HepG2 (cell line): ENCODE data around the gene PIGZ. TPM values are rescaled to one million over a fixed set of nuclear protein-coding genes. Genes with fewer than 3 reads are reported as not detected.

Experiments
- AKAP8 ChIP-seq: sonication (generic); formaldehyde crosslinking; IDR thresholded peaks from 2 replicates; pipeline ENCODE4 v1.5.1; 2020; ENCODE audit warnings: mild to moderate bottlenecking, missing genetic modification reagents
- ATF6 ChIP-seq: sonication (generic); formaldehyde crosslinking; conservative IDR thresholded peaks from 2 replicates; pipeline ENCODE4 v1.4.0; 2020; ENCODE audit warnings: missing genetic modification reagents
- BCL3 ChIP-seq: sonication (generic); formaldehyde crosslinking; IDR thresholded peaks from 2 replicates; pipeline ENCODE4 v1.5.1; 2020; ENCODE audit warnings: mild to moderate bottlenecking, missing genetic modification reagents, moderate library complexity
- BORCS8-MEF2B ChIP-seq: sonication (generic); formaldehyde crosslinking; IDR thresholded peaks from 2 replicates; pipeline ENCODE4 v1.8.0; 2022; ENCODE audit warnings: mild to moderate bottlenecking, missing genetic modification reagents
- ESRRA ChIP-seq: sonication (generic); formaldehyde crosslinking; IDR thresholded peaks from 2 replicates; pipeline ENCODE4 v1.5.1; 2020; ENCODE audit warnings: mild to moderate bottlenecking, low read depth, missing genetic modification reagents
- FOXK1 ChIP-seq: sonication (generic); formaldehyde crosslinking; IDR thresholded peaks from 2 replicates; pipeline ENCODE4 v1.4.0; 2020; ENCODE audit warnings: low read depth, missing genetic modification reagents, borderline replicate concordance
- HCFC1 ChIP-seq: fragments of 150-350 bp; IDR thresholded peaks from 2 replicates; pipeline ENCODE4 v1.6.1; 2014; ENCODE audit warnings: low read depth, low read length
- KDM4B ChIP-seq: sonication (generic); formaldehyde crosslinking; IDR thresholded peaks from 2 replicates; pipeline ENCODE4 v1.4.0; 2020; ENCODE audit warnings: missing genetic modification reagents
- MXD4 ChIP-seq: IDR thresholded peaks from 2 replicates; pipeline ENCODE4 v1.6.1; 2016; ENCODE audit warnings: mild to moderate bottlenecking, missing biosample characterization, missing genetic modification reagents
- NCOA5 ChIP-seq: sonication (generic); formaldehyde crosslinking; IDR thresholded peaks from 2 replicates; pipeline ENCODE4 v1.4.0; 2020; ENCODE audit warnings: missing genetic modification reagents
- NFKB2 ChIP-seq: sonication (generic); formaldehyde crosslinking; IDR thresholded peaks from 2 replicates; pipeline ENCODE4 v1.4.0; 2020; ENCODE audit warnings: missing genetic modification reagents, borderline replicate concordance
- NPAS2 ChIP-seq: sonication (generic); formaldehyde crosslinking; IDR thresholded peaks from 2 replicates; pipeline ENCODE4 v1.8.0; 2022; ENCODE audit warnings: mild to moderate bottlenecking, missing genetic modification reagents, borderline replicate concordance
- RFX3 ChIP-seq: IDR thresholded peaks from 2 replicates; pipeline ENCODE4 v1.6.1; 2016; ENCODE audit warnings: missing biosample characterization, missing genetic modification reagents
- RXRB ChIP-seq: IDR thresholded peaks from 2 replicates; pipeline ENCODE4 v1.6.1; 2016; ENCODE audit warnings: borderline replicate concordance, missing genetic modification reagents, missing compliant biosample characterization
- SAP130 ChIP-seq: IDR thresholded peaks from 2 replicates; pipeline ENCODE4 v1.6.1; 2016; ENCODE audit warnings: low read depth
- SSRP1 ChIP-seq: IDR thresholded peaks from 2 replicates; pipeline ENCODE4 v1.6.1; 2016; ENCODE audit warnings: control low read depth
- TCF12 ChIP-seq, 2 experiments: fragments of 450-650 bp in 1 of 2; sonication (generic) in 1 of 2; formaldehyde crosslinking in 1 of 2; IDR thresholded peaks; 2 replicates each; pipeline versions ENCODE4 v1.6.1 to v1.8.0; 2017 to 2022; ENCODE audit warnings: antibody characterized with exemption in 1 of 2, mild to moderate bottlenecking in 1 of 2, missing genetic modification reagents in 1 of 2, moderate library complexity in 1 of 2
- YEATS4 ChIP-seq: sonication (generic); formaldehyde crosslinking; IDR thresholded peaks from 2 replicates; pipeline ENCODE4 v1.4.0; 2020; ENCODE audit warnings: missing genetic modification reagents, borderline replicate concordance
- ZNF274 ChIP-seq: sonication (generic); formaldehyde crosslinking; IDR thresholded peaks from 2 replicates; pipeline ENCODE4 v1.5.1; 2020; ENCODE audit warnings: mild to moderate bottlenecking, missing genetic modification reagents
- ZNF468 ChIP-seq: sonication (generic); formaldehyde crosslinking; IDR thresholded peaks from 2 replicates; pipeline ENCODE4 v1.8.0; 2022; ENCODE audit warnings: mild to moderate bottlenecking, moderate library complexity, missing genetic modification reagents
- ZNF549 ChIP-seq: sonication (generic); formaldehyde crosslinking; IDR thresholded peaks from 2 replicates; pipeline ENCODE4 v1.5.0; 2020; ENCODE audit warnings: missing genetic modification reagents
- ZNF841 ChIP-seq: sonication (generic); formaldehyde crosslinking; IDR thresholded peaks from 2 replicates; pipeline ENCODE4 v1.8.1; 2023; ENCODE audit warnings: missing genetic modification reagents, borderline replicate concordance
- polyA plus RNA-seq, 8 experiments: library from polyadenylated mRNA; depleted of rRNA in 3 of 8; stranded (reverse) in 7 of 8; unstranded in 1 of 8; fragments of >200 nt; fragmentation: Illumina TruSeq in 4 of 8; extraction: Trizol in 4 of 8; gene quantifications; 2 replicates each; pipeline versions ENCODE4 v1.2.1 to v1.2.3, GENCODE V29; 2011 to 2016; ENCODE audit warnings: low read depth in 4 of 8, missing spikeins in 1 of 8, mixed read lengths in 1 of 8; ENCODE audit not compliant: insufficient read depth in 1 of 8
- total RNA-seq, 5 experiments: library from RNA; depleted of rRNA; stranded (reverse); fragments of >200 nt; fragmentation: Illumina TruSeq; extraction: Trizol; gene quantifications; 2 replicates each; pipeline ENCODE4 v1.2.3, GENCODE V29; 2016; ENCODE audit warnings: low read depth in 1 of 5
- TF ChIP-seq, protein P1 (sequence below): sonication (generic); formaldehyde crosslinking; IDR thresholded peaks from 2 replicates; pipeline ENCODE4 v1.4.0; 2020; ENCODE audit warnings: mild to moderate bottlenecking, missing genetic modification reagents
- TF ChIP-seq, protein P2 (sequence below): sonication (generic); formaldehyde crosslinking; IDR thresholded peaks from 2 replicates; pipeline ENCODE4 v1.4.0; 2020; ENCODE audit warnings: missing genetic modification reagents

The PIGZ gene
- total and polyA plus RNA-seq, 2 of the 13 experiments (the other 11 are each of a cell fraction or from before 2014, with no cell fraction given), result 4.7 to 60.5 TPM

DNA sequence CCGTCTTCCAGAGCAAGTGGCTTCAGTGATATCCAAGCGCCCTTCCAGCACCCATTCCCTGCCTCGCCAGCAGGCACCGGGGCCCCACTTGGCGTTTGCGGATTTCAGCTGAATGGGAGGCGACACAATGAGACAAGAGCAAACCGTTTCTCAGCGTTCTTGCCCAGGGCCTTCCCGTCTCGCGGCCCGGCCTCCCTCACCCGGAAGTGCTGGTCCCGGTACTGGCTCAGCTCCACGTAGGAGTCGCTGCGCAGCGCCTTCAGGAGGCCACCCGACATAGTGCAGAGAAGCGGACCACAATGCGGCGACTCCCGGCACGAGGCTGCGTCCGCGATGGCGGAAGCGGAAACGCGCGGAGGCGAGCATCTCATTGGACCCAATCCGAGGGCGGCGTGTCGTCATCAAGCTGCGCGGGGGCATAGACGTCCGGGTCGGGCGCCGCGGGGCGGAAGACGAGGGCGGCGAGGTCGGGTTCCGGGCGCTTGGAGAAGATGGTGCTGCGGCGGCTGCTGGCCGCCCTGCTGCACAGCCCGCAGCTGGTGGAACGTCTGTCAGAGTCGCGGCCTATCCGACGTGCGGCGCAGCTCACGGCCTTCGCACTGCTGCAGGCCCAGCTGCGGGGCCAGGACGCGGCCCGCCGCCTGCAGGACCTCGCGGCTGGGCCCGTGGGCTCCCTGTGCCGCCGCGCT lies 26.3 kb downstream of the PIGZ start, which contains the start of gene NCBP2 (continued):
- TF ChIP-seq RFX3 (no peak), MXD4 (peak; percentile 96), ATF6 (CRISPR knock-in tag) (peak; percentile 69), ESRRA (peak; percentile 92), YEATS4 (CRISPR knock-in tag) (peak; percentile 95), BORCS8-MEF2B (CRISPR knock-in tag) (0 out of 2 replicates have a peak, but pooled peaks have one; percentile 90), NFKB2 (CRISPR knock-in tag) (peak; percentile 19; the same call in 1 of the 2 replicates), ZNF468 (CRISPR knock-in tag) (0 out of 2 replicates have a peak, but pooled peaks have one; percentile 14), HCFC1 (peak; percentile 75), NCOA5 (CRISPR knock-in tag) (no peak), BCL3 (CRISPR knock-in tag) (peak; percentile 95), KDM4B (CRISPR knock-in tag) (peak; percentile 67), ZNF549 (no peak), FOXK1 (peak; percentile 92), ZNF841 (CRISPR knock-in tag) (no peak), NPAS2 (no peak), SSRP1 (peak; percentile 79; the same call in 1 of the 2 replicates), TCF12 (IDR thresholded peaks at IDR 0.05) (no peak), TCF12 (CRISPR knock-in tag; IDR thresholded peaks at IDR 0.05) (no peak; the same call in 1 of the 2 replicates), SAP130 (CRISPR knock-in tag) (peak; percentile 99), RXRB (CRISPR knock-in tag) (peak; percentile 80), AKAP8 (CRISPR knock-in tag) (no peak; the same call in none of the 2 replicates), ZNF274 (peak; percentile 66)
- TF ChIP-seq, protein P1, sequence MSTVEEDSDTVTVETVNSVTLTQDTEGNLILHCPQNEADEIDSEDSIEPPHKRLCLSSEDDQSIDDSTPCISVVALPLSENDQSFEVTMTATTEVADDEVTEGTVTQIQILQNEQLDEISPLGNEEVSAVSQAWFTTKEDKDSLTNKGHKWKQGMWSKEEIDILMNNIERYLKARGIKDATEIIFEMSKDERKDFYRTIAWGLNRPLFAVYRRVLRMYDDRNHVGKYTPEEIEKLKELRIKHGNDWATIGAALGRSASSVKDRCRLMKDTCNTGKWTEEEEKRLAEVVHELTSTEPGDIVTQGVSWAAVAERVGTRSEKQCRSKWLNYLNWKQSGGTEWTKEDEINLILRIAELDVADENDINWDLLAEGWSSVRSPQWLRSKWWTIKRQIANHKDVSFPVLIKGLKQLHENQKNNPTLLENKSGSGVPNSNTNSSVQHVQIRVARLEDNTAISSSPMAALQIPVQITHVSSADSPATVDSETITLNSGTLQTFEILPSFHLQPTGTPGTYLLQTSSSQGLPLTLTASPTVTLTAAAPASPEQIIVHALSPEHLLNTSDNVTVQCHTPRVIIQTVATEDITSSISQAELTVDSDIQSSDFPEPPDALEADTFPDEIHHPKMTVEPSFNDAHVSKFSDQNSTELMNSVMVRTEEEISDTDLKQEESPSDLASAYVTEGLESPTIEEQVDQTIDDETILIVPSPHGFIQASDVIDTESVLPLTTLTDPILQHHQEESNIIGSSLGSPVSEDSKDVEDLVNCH (CRISPR knock-in tag), result no peak
- TF ChIP-seq, protein P2, sequence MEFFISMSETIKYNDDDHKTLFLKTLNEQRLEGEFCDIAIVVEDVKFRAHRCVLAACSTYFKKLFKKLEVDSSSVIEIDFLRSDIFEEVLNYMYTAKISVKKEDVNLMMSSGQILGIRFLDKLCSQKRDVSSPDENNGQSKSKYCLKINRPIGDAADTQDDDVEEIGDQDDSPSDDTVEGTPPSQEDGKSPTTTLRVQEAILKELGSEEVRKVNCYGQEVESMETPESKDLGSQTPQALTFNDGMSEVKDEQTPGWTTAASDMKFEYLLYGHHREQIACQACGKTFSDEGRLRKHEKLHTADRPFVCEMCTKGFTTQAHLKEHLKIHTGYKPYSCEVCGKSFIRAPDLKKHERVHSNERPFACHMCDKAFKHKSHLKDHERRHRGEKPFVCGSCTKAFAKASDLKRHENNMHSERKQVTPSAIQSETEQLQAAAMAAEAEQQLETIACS (CRISPR knock-in tag), result peak; percentile 54; the same call in 1 of the 2 replicates
